NCI-H1092 (cell line): ENCODE measurements around the gene CALML5.

Experiments used
- DNase-seq: peaks from one replicate; lab custom pipeline; 2025; lab: John Stamatoyannopoulos, UW

Gene CALML5

DNA sequence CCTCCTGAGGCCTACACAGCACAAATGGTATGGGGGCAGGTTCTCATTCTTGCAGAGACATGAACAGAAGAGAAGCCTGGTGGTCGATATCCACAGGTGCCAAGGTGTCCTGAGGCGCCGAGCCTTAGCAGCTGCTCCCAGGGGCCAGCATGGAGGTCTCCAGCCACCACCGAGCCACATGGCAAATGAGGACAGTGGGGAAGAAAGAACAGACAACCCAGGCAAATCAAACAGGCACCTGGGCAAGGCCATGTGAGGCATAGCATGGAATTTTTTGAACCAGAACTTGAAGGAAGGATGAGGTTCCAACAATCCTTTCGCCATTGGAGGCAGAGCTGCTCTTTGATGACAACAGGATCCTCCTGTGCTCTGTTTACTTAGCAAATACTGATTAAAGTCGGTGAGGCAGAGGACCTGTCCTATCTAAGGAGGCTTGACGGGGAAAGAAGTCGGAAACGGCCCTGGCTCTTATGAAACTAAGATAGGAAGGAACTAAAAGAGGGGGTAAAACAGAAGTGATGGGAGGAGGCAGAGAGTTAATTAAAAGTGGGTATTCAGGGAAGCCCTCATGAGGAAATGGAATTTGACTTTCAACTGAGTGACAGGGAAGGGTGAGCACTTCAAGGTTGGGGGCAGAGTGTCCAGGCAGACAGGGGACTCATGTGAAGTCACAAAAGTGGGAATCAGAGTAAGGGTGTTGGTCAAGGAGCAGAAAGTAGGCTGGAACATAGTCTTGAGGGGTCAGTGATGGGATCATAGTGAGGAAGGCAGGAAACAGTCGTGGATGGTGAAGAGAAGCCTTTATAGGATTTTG, 16.8 kb upstream of the CALML5 start:
- DNase-seq: no peak

DNA sequence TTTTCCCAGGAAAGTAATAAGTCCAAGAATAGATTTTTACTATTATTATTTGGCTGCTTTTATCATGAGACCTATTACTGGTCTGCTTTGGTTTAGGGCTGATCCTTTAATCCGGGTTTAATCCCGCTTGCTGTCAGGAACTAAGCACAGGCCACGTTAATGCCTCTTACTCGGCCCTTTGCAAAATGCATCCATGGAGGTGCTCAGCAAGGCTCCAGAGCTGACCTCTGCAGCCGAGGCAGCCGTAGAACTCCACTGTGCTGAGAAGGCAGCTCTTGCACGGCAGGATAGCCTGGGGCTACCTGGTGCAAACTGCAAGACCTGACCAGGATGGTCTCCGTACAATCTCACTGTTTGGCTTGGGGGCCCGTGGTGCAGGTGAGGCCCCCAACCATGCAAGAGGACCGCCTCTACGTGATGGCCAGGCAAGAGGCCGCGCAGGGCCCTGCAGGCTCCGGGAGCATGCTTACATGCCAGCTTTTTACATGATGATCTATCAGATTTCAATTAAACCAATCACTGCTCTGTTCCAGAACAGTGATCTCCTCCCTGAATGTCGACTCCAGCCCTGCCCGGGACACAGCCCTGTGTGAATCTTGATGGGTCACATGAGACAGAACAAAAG, 15.0 kb upstream of the CALML5 start:
- no peak for DNase-seq

DNA sequence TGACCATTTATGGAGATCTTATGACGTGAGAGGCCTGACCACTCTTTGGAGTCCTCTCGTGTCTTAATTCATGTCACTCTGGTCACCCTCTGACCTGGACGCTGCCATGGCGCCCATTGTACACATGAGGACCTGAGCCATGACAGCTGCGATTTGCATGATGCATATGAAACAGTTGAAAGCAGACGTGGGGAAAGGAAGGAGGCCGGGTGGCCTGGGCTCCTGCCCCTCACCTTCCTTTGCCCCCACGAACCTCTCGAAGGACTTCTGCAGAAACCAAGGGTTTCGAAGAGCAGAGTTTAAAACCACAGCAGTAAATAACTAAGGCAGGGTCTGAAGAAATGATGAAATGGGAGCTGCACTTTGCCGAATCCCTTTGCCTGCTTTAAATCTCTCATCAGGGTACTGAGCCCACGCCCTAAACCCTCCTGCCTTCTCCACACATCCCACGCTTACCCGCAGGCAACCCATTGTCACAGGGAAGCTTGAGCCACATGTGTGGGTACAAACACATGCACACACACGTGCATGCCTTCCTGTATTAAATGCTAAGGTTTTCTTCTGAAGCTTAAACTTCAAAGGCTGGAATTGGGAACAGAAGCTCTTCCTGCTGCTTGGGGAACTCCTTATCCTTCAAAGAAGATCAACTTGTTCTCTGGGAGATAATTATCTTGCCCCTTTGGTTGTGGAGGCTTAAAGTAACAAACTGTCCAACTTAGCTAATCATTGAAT, 13.7 kb upstream of the CALML5 start:
- DNase-seq: no peak

DNA sequence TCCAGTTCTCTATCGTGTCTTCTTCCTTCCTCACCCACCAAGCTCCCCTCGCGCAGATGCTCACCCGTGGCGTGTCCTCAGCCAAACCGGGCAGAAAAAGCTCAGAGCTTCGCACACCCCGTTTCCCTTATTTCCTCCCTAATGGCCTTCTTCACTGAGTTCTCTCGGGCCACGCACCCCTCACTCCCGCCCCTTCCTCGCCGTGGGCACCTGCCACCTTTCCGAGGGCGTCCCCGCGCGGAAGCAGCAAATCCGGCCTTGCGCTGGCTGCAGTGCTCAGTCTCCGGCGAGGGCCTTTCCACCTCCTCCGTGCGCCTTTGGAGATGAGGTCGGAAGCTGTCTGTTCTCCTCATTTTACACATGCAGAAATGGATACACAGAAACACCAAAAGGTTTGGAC, 13.0 kb upstream of the CALML5 start:
- no peak for DNase-seq

- no peak for DNase-seq
These were observed 12.5 kb upstream of the CALML5 start for GRCh38 chr10:5511885-5512280.

DNA sequence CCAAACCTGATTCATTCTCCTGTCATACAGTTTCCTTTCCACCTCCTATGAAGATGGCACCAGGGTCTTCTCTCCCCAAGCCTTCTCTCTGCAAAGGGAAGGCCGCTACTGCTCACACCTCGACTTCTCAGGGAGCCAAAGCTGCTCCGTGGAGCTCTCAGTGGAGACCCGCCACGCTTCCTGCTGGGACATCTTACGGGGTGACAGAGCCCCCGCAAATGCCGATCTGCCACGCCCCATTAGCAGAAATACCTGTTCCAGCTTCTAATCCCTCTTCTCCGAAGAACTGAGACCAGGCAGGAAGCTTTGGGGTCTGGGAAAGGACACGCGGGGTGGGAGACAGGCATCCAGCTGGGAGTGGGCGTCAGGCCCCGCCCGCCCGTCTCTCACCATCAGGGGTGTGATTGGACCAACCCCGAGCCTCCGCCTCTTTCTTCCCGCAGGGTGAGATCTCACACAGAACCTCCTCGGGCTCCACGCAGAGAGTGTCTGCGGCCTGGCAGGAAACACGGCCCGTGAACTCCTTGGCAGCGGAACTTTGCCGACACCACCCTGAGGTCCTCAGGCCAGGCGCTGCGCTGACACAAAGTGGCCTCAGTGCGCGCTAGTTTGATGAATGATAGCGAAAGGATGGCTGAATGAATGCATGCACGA, 12.0 kb upstream of the CALML5 start:
- no peak for DNase-seq

DNA sequence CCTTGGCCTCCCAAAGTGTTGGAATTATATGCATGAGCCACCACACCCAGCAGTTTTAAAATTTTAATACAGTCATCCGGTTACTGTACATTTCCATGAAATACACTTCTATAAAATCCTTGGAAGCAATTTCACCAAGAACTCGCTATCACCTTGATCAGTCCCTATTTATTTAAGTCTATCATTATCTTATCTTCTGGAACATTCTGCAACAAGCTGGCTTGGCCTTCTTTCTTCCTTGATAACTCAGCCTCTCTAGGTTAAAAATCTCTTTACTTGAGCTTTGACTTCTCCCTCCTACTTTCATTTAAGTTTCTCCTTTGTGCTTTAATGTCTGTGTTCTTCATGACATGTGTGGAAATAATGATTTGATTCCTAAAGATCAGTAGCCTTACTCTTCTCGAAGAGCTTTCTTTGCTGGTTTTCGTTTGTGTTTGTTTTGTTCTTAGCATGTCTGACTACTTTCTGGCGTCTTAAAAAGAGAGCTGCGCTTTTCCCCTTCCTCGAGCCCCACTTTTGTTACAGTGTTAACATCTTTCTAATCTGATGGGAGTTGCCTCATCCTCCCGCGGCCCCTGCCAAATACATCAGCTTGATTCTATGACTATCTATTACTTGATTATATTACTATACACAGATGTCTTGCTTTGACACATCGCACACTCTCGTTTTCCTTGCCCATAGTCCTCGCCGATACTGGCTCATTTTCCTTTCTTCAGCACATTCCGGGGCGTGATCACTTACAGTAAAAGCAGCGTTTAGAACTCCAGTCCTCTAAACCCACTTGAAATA, 11.1 kb upstream of the CALML5 start:
- DNase-seq: no peak

DNA sequence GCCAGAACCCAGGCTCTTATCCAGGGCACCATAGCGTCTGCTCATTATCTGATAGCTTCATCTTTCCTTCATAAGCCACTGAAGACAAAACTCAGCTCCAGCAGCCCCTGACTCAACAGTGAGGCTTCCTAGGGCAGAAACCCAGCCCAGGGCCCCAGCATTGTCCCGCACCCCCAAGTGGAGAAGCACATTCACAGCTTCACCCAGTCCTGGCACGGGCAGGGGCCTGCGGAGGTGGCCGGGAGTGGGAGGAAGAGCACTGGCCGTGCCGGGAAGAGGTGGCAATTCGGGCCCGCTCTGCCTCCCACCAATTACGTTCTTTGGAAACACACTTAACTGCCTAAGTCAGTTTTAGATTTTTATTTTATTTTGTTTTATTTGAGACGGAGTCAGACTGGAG, 10.3 kb upstream of the CALML5 start:
- DNase-seq: no peak

DNA sequence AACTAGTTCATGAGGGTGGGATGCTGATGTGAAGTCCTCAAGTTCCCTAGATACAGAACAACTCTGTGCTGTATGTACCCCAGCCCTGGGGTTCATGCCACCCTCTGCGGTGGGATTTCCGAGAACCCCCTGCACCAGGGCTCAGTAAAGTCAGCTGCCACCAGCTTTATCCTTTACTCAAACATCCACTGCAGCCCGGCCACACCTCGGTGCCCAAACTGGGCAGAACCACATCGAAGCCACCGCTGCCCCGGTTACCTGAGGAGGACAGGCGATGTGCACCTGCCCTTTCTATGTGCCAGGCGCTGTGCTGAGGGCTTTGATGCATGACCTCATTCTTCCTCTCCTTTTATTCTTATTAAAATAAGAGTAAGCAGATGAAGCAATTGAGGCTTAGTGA, 9.9 kb upstream of the CALML5 start:
- no peak for DNase-seq

- no peak for DNase-seq
These were observed 9.4 kb upstream of the CALML5 start for GRCh38 chr10:5508786-5509185.

GRCh38 chr10:5508161-5508604, 8.8 kb upstream of the CALML5 start:
- DNase-seq: no peak

- no peak for DNase-seq
These were observed 8.3 kb upstream of the CALML5 start for GRCh38 chr10:5507649-5508131.

DNA sequence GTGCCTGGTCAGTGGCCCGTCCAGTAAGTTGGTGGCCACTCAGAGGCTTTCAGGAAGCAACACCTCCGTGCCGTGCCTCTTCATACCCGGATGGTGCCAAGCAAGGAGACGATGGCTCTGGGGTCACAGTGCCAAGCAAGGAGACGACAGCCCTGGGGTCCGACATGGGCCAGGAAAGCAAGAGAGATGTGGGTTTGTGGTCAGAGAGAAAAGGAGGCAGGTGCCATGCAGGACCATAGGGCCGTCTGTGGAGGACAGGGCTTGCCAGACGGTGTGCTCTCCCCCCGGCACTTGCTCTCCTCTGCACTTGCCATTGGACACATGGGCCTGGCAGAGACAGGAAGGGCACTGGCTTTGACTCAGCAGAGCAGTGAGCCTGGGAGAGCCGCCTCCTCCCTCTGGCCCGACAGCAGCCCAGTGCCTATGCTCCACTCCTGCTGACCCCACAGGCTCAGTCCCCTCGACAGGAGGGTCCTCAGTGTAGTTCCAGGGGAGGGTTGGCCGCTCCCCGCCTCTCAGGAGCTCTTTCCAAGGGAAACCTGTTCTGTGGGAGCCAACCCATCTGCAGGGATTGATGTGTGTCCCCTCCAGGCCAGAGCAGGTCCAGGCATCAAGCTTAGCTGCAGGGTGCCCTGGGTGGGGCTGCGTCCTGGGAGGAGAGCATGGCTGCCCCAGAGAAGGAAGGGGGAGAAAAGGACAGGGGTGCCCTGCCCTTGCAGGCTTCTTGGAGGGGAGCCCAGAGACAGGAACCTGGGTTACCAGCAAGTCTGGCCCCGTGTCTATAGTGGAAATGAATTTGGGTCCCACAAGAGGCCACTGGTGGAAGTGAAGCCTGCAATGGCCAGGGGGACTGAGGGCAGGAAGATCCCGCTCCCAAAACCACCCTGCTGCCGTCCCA, 7.6 kb upstream of the CALML5 start:
- no peak for DNase-seq

GRCh38 chr10:5506246-5506645, 6.9 kb upstream of the CALML5 start:
- no peak for DNase-seq

DNA sequence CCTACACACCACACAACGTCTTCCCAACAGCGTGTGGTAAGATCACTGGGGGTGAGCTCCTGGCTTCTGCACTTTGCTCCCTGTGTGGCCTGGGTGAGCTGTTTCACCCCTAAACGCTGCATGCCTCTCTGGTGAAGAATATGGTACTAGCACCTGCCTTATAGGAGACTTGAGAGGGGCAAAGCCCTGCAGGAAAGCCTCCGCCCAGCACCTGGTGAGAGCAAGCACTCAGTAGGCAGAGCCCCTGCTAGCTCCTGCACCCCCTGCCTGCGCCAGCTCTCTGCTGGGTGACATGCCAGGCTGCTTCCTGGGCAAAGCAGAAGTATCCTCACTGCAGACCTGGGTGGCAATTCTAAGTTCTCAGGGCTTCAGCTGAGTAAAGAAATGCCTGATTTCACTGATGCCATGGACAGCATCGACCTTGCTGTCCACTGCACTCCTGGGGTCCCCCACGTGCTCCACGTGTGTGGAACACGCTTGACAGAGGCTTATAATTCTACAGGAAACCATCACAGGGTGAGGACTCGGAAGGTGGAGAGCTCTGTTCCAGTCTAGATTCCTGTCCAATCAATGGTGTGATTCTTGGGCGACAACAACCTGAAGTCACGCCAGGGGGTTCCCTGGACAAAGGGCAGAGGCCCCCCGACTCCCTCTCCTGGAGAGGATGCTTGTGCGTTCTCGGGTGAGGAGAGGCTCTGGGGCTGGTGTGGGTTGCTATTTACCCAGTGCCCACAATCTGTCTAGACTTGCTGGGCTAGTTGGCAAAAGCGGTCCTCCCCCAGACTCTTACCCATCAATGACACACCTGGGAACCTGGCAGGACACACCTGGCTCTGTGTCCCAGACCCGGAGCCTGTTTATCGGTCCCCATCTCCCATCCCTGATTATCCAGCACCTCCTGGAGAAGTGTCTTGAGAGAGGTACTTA, 5.0 kb upstream of the CALML5 start:
- DNase-seq: no peak

DNA sequence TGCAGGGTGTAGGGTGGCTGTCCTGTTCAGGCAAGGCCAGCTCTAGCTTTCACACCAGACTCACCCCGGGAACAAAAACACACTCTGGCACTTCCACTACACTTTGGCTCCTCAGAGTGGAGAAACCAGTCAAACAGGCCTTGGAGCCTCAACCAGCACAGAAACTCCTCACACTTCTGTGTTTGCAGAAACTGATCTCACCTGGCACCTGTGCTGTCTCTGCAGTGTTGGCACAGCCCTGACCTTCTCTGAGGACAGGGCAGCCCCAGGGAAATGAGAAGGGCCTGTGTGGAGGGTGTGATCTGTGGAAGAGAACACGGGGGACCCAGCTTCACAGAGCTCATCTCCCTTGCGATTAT, 4.1 kb upstream of the CALML5 start:
- no peak for DNase-seq

DNA sequence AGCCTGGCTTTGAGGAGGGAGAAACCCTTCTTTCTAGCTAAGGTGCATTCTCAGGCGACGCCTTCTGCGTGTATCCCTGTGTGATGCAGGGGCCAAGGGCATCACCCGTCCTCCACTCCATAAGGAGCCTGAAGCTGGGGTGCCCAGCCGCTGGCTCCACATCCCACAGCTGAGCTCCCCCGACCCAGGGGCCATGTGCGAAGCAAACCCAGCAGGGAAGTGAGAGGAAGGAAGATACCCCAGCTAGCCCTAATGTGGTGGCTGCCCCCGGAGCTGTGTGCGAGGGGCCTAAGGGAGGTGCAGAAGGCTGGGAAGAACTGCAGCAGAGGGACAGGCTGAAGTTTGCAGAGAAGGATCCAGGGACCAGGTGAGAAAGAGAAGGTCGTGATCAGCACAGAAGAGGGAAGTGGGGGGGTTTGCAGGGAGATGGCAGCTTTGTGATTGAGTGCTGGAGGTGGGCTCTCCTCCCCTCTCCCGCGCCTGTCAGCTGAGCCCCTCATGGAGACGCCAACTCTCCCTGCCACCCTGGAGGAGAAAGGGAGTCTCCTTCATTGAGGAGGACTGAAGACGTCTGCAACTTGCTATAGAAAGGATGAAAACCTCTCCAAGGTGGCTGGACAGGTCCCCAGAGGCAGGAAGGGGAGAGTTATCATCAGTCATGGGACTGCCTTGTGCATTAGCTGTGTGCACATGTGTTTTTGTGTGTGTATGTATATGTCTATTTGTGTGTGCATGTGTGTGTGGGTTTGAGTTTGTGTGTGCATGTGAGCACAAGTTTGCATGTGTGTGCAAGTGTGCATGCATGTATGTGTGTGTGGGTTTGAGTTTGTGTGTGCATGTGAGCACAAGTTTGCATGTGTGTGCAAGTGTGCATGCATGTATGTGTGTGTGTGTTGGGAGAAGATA, 3.5 kb upstream of the CALML5 start:
- DNase-seq: no peak

- no peak for DNase-seq
These were observed 2.7 kb upstream of the CALML5 start for GRCh38 chr10:5502061-5502521.
